ENCODE results near the gene DIP2C. TPM values are rescaled to one million over a fixed set of nuclear protein-coding genes. Genes with fewer than 3 reads are reported as not detected.

Gene DIP2C
- polyA plus RNA-seq, 1 of the 3 experiments (the other 2 are of a cell fraction): 8.7 TPM

DNA sequence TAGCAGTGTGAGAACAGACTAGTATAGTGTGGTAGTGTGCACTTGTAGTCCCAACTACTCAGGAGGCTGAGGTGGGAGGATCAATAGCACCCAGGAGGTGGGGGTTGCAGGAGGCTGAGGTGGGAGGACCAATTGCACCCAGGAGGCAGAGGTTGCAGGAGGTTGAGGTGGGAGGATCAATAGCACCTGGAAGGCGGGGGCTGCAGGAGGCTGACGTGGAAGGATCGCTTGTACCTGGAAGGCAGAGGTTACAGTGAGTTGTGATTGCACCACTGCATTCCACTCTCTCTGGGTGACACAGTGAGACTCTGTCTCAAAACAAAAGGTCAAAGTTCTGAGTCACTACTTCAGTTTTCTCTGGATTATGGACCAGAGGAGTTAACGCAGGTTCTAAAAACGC lies 22.6 kb upstream of the DIP2C start (continued):
- no peak for TF ChIP-seq MXI1 (IDR thresholded peaks at IDR 0.05; ENCODE audit: low read depth, low read length)
- no peak for TF ChIP-seq MAX (IDR thresholded peaks at IDR 0.05; ENCODE audit: low read depth)
- no peak for TF ChIP-seq POLR2AphosphoS5 (IDR thresholded peaks at IDR 0.05; ENCODE audit: low read depth, low read length)

GRCh38 chr10:707861-708260 lies 18.4 kb upstream of the DIP2C start:
- CTCF ChIA-PET: no interaction called here

GRCh38 chr10:707456-707855 lies 18.0 kb upstream of the DIP2C start:
- Histone ChIP-seq H3K4me3 (ENCODE audit: low read depth in 2 of 2, low read length in 1 of 2) (no peak overlapping the region), H2AFZ (ENCODE audit: low read depth) (no peak overlapping the region), H3K9ac (no peak overlapping the region), H3K79me2 (ENCODE audit: insufficient read depth) (no peaks in the 10 kb centered on the region), H3K9me2 (no peaks in the 10 kb centered on the region), H3K36me3 (replicated peaks in 1 of 2; ENCODE audit: control insufficient read depth in 1 of 2, insufficient read depth in 2 of 2, low read length in 1 of 2) (no peaks in the 10 kb centered on the region), H3F3A (replicated peaks; ENCODE audit: insufficient read depth) (no peaks in the 10 kb centered on the region), H3K4me2 (no peak overlapping the region), H4K20me1 (ENCODE audit: insufficient read depth) (no peaks in the 10 kb centered on the region), H3K4me1 (ENCODE audit: control insufficient read depth in 1 of 2, insufficient read depth in 2 of 2, low read depth in 1 of 2, low read length in 1 of 2) (no peaks in the 10 kb centered on the region), H3K27ac (ENCODE audit: low read depth in 2 of 2, low read length in 1 of 2) (no peak overlapping the region), H3K9me3 (no peaks in the 10 kb centered on the region), H3K27me3 (ENCODE audit: insufficient read depth) (peaks cover 5% of the 10 kb centered on the region; the same call in 1 of the 2 replicates)
- no peak for DNase-seq
- WGBS (ENCODE audit: low lambda C conversion rate): 18% methylated on average over 1 of the region's 1 CpG
- ChIA-PET CTCF (no interaction called here), POLR2A (no interaction called here)
- TF ChIP-seq MXI1 (IDR thresholded peaks at IDR 0.05; ENCODE audit: low read depth, low read length) (no peak), MEF2A (IDR thresholded peaks at IDR 0.05; ENCODE audit: borderline replicate concordance, low read depth) (no peak), GABPA (IDR thresholded peaks at IDR 0.05; ENCODE audit: low read depth) (no peak), EP300 (IDR thresholded peaks at IDR 0.05; ENCODE audit: borderline replicate concordance in 1 of 2, low read depth in 1 of 2, low read length in 1 of 2) (no peak), MAX (IDR thresholded peaks at IDR 0.05; ENCODE audit: low read depth) (no peak), PBX3 (IDR thresholded peaks at IDR 0.05) (no peak), RFX5 (IDR thresholded peaks at IDR 0.05; ENCODE audit: low read length) (no peak), EZH2phosphoT487 (IDR thresholded peaks at IDR 0.05; ENCODE audit: borderline replicate concordance, low read depth) (no peak), FOSL2 (IDR thresholded peaks at IDR 0.05; ENCODE audit: borderline replicate concordance, low read depth) (no peak), RXRA (IDR thresholded peaks at IDR 0.05; ENCODE audit: borderline replicate concordance, low read depth) (no peak)
- TF ChIP-seq, protein P1, sequence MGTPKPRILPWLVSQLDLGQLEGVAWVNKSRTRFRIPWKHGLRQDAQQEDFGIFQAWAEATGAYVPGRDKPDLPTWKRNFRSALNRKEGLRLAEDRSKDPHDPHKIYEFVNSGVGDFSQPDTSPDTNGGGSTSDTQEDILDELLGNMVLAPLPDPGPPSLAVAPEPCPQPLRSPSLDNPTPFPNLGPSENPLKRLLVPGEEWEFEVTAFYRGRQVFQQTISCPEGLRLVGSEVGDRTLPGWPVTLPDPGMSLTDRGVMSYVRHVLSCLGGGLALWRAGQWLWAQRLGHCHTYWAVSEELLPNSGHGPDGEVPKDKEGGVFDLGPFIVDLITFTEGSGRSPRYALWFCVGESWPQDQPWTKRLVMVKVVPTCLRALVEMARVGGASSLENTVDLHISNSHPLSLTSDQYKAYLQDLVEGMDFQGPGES (IDR thresholded peaks at IDR 0.05; ENCODE audit: low read depth, low read length): no peak

More at GRCh38 chr10:707861-708260, 18.4 kb upstream of the DIP2C start:
- H3K9ac ChIP-seq: no peak overlapping the region
- no peak overlapping the region for H2AFZ ChIP-seq (ENCODE audit: low read depth)
- H4K20me1 ChIP-seq (ENCODE audit: insufficient read depth): no peaks in the 10 kb centered on the region
- 54% methylated on average over 1 of the region's 1 CpG for WGBS (ENCODE audit: low lambda C conversion rate)
- H3F3A ChIP-seq (replicated peaks; ENCODE audit: insufficient read depth): no peaks in the 10 kb centered on the region
- TF ChIP-seq YY1 (IDR thresholded peaks at IDR 0.05; ENCODE audit: low read depth) (no peak), RXRA (IDR thresholded peaks at IDR 0.05; ENCODE audit: borderline replicate concordance, low read depth) (no peak), ZBTB33 (IDR thresholded peaks at IDR 0.05; ENCODE audit: borderline replicate concordance, low read depth) (no peak), TCF12 (IDR thresholded peaks at IDR 0.05) (no peak), POLR2AphosphoS5 (IDR thresholded peaks at IDR 0.05; ENCODE audit: low read depth, low read length) (no peak)
- TF ChIP-seq, protein P1 (IDR thresholded peaks at IDR 0.05; ENCODE audit: low read depth, low read length): no peak
- H3K27me3 ChIP-seq (ENCODE audit: insufficient read depth): peaks cover 5% of the 10 kb centered on the region; the same call in 1 of the 2 replicates
- no peak overlapping the region for H3K27ac ChIP-seq (ENCODE audit: low read depth in 2 of 2, low read length in 1 of 2)
- H3K9me2 ChIP-seq: no peaks in the 10 kb centered on the region
- no peaks in the 10 kb centered on the region for H3K36me3 ChIP-seq (replicated peaks in 1 of 2; ENCODE audit: control insufficient read depth in 1 of 2, insufficient read depth in 2 of 2, low read length in 1 of 2)
- no peaks in the 10 kb centered on the region for H3K4me1 ChIP-seq (ENCODE audit: control insufficient read depth in 1 of 2, insufficient read depth in 2 of 2, low read depth in 1 of 2, low read length in 1 of 2)
- no peak overlapping the region for H3K4me3 ChIP-seq (ENCODE audit: low read depth in 2 of 2, low read length in 1 of 2)
- POLR2A ChIA-PET: no interaction called here
- H3K9me3 ChIP-seq: no peaks in the 10 kb centered on the region
- H3K79me2 ChIP-seq (ENCODE audit: insufficient read depth): no peaks in the 10 kb centered on the region
- DNase-seq: no peak
- H3K4me2 ChIP-seq: no peak overlapping the region
